K562 (cell line): Measurements from ENCODE around the gene NBR1. TPM values are rescaled to one million over a fixed set of nuclear protein-coding genes. Genes with fewer than 3 reads are reported as not detected.

ENCODE experiments used
- CTBP1 ChIP-seq: fragments of 450-650 bp; IDR thresholded peaks from 2 replicates; pipeline ENCODE4 v1.6.1; 2016; ENCODE audit warnings: borderline replicate concordance
- GTF3C2 ChIP-seq: IDR thresholded peaks from 3 replicates; pipeline ENCODE4 v1.6.1; 2011; ENCODE audit warnings: borderline replicate concordance, mild to moderate bottlenecking, moderate library complexity; ENCODE audit not compliant: insufficient read length; ENCODE audit errors: extremely low read depth
- HDAC1 ChIP-seq, 2 experiments: fragments of 450-650 bp; IDR thresholded peaks; 2 replicates each; pipeline ENCODE4 v1.6.1; 2016 to 2017; ENCODE audit warnings: inconsistent platforms in 1 of 2, mild to moderate bottlenecking in 1 of 2, moderate library complexity in 1 of 2
- NCOA4 ChIP-seq: fragments of 450-650 bp; IDR thresholded peaks from 2 replicates; pipeline ENCODE4 v1.6.1; 2018; ENCODE audit warnings: mild to moderate bottlenecking; ENCODE audit not compliant: partially characterized antibody
- NFE2 ChIP-seq: IDR thresholded peaks from 2 replicates; pipeline ENCODE4 v1.6.1; 2014; ENCODE audit warnings: antibody characterized with exemption, low read depth
- NR2C2 ChIP-seq, 2 experiments: fragments of 200-800 bp in 1 of 2; sonication (Bioruptor generic) in 1 of 2; sonication (generic) in 1 of 2; formaldehyde crosslinking in 1 of 2; IDR thresholded peaks; 2 replicates each; pipeline versions ENCODE4 v1.6.1 to v1.8.0; 2016 to 2022; ENCODE audit warnings: mild to moderate bottlenecking in 1 of 2, missing compliant biosample characterization in 1 of 2, missing genetic modification characterization in 1 of 2, missing genetic modification reagents in 1 of 2
- RFX5 ChIP-seq: IDR thresholded peaks from 2 replicates; pipeline ENCODE4 v1.6.1; 2011; ENCODE audit warnings: low read depth, mild to moderate bottlenecking, improper control_type of control experiment, low read length
- THRAP3 ChIP-seq: fragments of 450-650 bp; IDR thresholded peaks from 2 replicates; pipeline ENCODE4 v1.6.1; 2016; ENCODE audit warnings: mild to moderate bottlenecking, inconsistent platforms, borderline replicate concordance
- ZKSCAN3 ChIP-seq: fragments of 250-450 bp; sonication (Bioruptor Pico); IDR thresholded peaks from 2 replicates; pipeline ENCODE4 v1.4.0; 2020
- ZNF224 ChIP-seq: sonication (generic); formaldehyde crosslinking; IDR thresholded peaks from 2 replicates; pipeline ENCODE4 v1.8.0; 2022; ENCODE audit warnings: mild to moderate bottlenecking, missing genetic modification reagents
- polyA plus RNA-seq, 8 experiments: library from polyadenylated mRNA; depleted of rRNA in 4 of 8; stranded (reverse) in 5 of 8; unstranded in 3 of 8; fragments of >200 nt; fragmentation: Nextera tagmentation in 2 of 8; fragmentation: Illumina TruSeq in 1 of 8; extraction: Ambion mirVana in 2 of 8; extraction: Trizol in 1 of 8; gene quantifications; 2 replicates each; pipeline versions ENCODE4 v1.2.1 to v1.2.3, GENCODE V29; 2011 to 2014; ENCODE audit warnings: inconsistent platforms in 1 of 8, missing spikeins in 1 of 8
- total RNA-seq, 7 experiments: library from RNA; depleted of rRNA in 6 of 7; stranded (reverse); fragments of >200 nt in 6 of 7; fragmentation: Illumina TruSeq in 2 of 7; extraction: Trizol in 2 of 7; gene quantifications; 2 replicates each; pipeline versions ENCODE4 v1.2.1 to v1.2.3, GENCODE V29; 2011 to 2021; ENCODE audit warnings: low replicate concordance in 1 of 7
- TF ChIP-seq, protein P1 (sequence below), 3 experiments: fragments of 200-800 bp in 1 of 3; fragments of 250-450 bp in 1 of 3; fragments of 450-650 bp in 1 of 3; sonication (Bioruptor Pico) in 1 of 3; sonication (Bioruptor generic) in 1 of 3; formaldehyde crosslinking in 1 of 3; IDR thresholded peaks; 2 replicates each; pipeline versions ENCODE4 v1.6.1 to v1.8.0; 2016 to 2022; ENCODE audit warnings: mild to moderate bottlenecking in 2 of 3, missing genetic modification characterization in 2 of 3, missing compliant biosample characterization in 1 of 3, moderate library complexity in 1 of 3
- TF ChIP-seq, protein P2 (sequence below), 2 experiments: fragments of 450-650 bp; IDR thresholded peaks; 2 replicates each; pipeline ENCODE4 v1.6.1; 2018; ENCODE audit warnings: mild to moderate bottlenecking in 2 of 2, low read depth in 1 of 2; ENCODE audit not compliant: partially characterized antibody in 2 of 2
- TF ChIP-seq, protein P3 (sequence below): sonication (generic); formaldehyde crosslinking; IDR thresholded peaks from 2 replicates; pipeline ENCODE4 v1.8.1; 2023; ENCODE audit warnings: mild to moderate bottlenecking, missing genetic modification reagents

The NBR1 gene
- total and polyA plus RNA-seq, 9 of the 15 experiments (the other 6 are each of a cell fraction or from before 2014, with no cell fraction given) = 4.2 to 70.1 (median 39.9) TPM

GRCh38 chr17:43169561-43170139, 1.4 kb upstream of the NBR1 start (continued):
- no peak for TF ChIP-seq GTF3C2
- TF ChIP-seq ZNF224 = no peak
- TF ChIP-seq, protein P1, sequence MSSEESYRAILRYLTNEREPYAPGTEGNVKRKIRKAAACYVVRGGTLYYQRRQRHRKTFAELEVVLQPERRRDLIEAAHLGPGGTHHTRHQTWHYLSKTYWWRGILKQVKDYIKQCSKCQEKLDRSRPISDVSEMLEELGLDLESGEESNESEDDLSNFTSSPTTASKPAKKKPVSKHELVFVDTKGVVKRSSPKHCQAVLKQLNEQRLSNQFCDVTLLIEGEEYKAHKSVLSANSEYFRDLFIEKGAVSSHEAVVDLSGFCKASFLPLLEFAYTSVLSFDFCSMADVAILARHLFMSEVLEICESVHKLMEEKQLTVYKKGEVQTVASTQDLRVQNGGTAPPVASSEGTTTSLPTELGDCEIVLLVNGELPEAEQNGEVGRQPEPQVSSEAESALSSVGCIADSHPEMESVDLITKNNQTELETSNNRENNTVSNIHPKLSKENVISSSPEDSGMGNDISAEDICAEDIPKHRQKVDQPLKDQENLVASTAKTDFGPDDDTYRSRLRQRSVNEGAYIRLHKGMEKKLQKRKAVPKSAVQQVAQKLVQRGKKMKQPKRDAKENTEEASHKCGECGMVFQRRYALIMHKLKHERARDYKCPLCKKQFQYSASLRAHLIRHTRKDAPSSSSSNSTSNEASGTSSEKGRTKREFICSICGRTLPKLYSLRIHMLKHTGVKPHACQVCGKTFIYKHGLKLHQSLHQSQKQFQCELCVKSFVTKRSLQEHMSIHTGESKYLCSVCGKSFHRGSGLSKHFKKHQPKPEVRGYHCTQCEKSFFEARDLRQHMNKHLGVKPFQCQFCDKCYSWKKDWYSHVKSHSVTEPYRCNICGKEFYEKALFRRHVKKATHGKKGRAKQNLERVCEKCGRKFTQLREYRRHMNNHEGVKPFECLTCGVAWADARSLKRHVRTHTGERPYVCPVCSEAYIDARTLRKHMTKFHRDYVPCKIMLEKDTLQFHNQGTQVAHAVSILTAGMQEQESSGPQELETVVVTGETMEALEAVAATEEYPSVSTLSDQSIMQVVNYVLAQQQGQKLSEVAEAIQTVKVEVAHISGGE (CRISPR knock-in tag; IDR thresholded peaks at IDR 0.05) = no peak
- TF ChIP-seq NR2C2 (CRISPR knock-in tag; IDR thresholded peaks at IDR 0.05) = no peak
- no peak for TF ChIP-seq NR2C2 (tag; IDR thresholded peaks at IDR 0.05)
- TF ChIP-seq, protein P2, sequence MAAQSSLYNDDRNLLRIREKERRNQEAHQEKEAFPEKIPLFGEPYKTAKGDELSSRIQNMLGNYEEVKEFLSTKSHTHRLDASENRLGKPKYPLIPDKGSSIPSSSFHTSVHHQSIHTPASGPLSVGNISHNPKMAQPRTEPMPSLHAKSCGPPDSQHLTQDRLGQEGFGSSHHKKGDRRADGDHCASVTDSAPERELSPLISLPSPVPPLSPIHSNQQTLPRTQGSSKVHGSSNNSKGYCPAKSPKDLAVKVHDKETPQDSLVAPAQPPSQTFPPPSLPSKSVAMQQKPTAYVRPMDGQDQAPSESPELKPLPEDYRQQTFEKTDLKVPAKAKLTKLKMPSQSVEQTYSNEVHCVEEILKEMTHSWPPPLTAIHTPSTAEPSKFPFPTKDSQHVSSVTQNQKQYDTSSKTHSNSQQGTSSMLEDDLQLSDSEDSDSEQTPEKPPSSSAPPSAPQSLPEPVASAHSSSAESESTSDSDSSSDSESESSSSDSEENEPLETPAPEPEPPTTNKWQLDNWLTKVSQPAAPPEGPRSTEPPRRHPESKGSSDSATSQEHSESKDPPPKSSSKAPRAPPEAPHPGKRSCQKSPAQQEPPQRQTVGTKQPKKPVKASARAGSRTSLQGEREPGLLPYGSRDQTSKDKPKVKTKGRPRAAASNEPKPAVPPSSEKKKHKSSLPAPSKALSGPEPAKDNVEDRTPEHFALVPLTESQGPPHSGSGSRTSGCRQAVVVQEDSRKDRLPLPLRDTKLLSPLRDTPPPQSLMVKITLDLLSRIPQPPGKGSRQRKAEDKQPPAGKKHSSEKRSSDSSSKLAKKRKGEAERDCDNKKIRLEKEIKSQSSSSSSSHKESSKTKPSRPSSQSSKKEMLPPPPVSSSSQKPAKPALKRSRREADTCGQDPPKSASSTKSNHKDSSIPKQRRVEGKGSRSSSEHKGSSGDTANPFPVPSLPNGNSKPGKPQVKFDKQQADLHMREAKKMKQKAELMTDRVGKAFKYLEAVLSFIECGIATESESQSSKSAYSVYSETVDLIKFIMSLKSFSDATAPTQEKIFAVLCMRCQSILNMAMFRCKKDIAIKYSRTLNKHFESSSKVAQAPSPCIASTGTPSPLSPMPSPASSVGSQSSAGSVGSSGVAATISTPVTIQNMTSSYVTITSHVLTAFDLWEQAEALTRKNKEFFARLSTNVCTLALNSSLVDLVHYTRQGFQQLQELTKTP (IDR thresholded peaks at IDR 0.05; ENCODE audit: low read depth in 1 of 2, partially characterized antibody in 2 of 2) = no peak
- no peak for TF ChIP-seq CTBP1
- TF ChIP-seq, protein P3, sequence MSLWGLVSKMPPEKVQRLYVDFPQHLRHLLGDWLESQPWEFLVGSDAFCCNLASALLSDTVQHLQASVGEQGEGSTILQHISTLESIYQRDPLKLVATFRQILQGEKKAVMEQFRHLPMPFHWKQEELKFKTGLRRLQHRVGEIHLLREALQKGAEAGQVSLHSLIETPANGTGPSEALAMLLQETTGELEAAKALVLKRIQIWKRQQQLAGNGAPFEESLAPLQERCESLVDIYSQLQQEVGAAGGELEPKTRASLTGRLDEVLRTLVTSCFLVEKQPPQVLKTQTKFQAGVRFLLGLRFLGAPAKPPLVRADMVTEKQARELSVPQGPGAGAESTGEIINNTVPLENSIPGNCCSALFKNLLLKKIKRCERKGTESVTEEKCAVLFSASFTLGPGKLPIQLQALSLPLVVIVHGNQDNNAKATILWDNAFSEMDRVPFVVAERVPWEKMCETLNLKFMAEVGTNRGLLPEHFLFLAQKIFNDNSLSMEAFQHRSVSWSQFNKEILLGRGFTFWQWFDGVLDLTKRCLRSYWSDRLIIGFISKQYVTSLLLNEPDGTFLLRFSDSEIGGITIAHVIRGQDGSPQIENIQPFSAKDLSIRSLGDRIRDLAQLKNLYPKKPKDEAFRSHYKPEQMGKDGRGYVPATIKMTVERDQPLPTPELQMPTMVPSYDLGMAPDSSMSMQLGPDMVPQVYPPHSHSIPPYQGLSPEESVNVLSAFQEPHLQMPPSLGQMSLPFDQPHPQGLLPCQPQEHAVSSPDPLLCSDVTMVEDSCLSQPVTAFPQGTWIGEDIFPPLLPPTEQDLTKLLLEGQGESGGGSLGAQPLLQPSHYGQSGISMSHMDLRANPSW (CRISPR knock-in tag) = no peak
- no peak for TF ChIP-seq THRAP3
- no peak for TF ChIP-seq ZKSCAN3 (CRISPR knock-in tag)
- TF ChIP-seq NFE2 = no peak
- no peak for TF ChIP-seq NCOA4
- no peak; a peak in 2 of 4 replicates for TF ChIP-seq HDAC1 (IDR thresholded peaks at IDR 0.05)
- no peak for TF ChIP-seq RFX5
